Measurements from ENCODE around the gene PDE4D.
"Not testable (repeated sequence)": the region's sequence is repeated elsewhere in the genome, so short reads cannot be mapped to it uniquely, and the experiment has no call there.

PDE4D gene

GRCh38 chr5:58968350-58968749, 925.2 kb downstream of the PDE4D start:
- DNase-seq (ENCODE audit: low spot score), result no peak

- no peak for DNase-seq (ENCODE audit: low spot score)
These were observed 925.8 kb downstream of the PDE4D start for GRCh38 chr5:58967597-58968281.

- DNase-seq (ENCODE audit: low spot score), result no peak
These were observed 927.7 kb downstream of the PDE4D start for GRCh38 chr5:58965677-58966414.

DNA sequence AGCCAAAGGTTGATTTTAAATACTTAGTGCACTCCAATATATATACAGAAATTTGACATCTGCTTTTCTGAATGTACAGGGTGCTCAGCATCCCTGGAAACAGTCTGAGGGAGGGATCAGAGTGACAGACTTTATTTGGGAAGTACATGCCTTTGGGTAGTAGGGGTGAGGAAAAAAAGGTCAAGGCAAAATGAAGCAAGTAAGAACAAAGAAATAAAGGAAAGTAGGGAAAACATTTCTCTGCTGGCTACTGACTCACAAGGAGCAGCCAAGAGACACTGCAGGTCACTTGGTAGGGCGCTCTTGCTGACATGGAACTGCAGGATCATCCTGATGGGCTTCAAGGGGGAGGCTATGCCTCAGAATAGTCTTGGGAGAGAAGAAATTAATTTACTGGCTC, 929.7 kb downstream of the PDE4D start:
- DNase-seq (ENCODE audit: low spot score), result no peak

DNA sequence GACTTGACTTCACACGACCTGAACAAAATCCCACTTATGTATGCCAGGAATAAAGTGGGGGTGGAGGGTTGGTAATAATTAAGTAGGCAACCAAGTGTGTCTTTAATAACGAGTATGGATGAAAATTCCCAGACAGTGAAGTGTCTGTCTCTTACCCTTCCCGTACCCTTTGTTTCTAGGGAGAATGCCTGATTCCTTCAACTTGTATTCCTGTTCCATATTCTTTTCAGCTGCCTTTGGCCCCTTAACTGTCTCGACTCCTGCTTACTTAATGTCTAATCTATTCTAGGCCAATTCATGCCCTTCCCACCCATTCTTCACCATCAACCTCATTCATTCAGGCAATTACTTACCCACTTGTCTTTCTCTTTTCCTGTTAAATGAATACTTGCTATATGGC, 930.2 kb downstream of the PDE4D start:
- DNase-seq (ENCODE audit: low spot score), result no peak

DNA sequence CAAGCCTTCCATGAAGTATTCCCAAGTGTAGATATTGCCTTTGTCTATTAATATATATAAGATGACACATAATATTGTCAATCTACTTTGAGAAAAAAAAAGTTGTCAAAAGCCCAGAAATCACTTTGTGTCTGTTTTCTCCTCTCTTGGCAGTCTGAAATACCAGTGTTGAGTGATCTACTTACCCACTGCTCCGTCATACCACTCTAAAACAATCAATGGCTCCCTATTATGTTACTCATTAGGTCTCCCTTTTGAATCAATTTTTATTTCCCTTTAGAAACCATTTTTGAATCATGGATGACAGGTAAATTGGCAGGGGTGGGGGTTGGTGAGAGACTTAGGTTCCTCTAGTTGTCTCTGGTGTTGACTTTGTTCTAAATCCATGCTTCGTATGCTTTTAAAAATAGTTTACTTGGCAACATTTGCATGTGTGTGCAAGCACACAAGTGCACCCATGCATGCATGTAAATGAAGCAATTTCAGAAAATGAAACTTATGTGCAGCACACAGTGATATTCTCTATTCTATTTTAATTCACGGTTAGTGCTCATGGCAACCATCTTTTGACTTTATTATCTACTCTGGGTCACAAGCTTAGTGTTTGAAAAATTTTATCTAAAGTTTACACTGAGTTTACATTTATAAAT, 931.8 kb downstream of the PDE4D start:
- no peak for DNase-seq (ENCODE audit: low spot score)

DNA sequence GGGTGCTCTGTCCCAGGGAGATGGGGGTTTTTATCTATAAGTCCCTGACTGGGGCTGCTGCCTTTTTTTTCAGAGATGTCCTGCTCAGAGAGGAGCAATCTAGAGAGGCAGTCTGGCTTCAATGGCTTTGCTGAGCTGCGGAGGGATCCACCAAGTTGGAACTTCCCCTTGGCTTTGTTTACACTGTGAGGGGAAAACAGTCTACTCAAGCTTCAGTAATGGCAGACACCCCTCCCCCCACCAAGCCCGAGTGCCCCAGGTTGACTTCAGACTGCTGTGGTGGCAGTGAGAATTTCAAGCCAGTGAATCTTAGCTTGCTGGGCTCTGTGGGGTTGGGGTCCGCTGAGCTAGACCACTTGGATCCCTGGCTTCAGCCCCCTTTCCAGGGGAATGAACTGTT, 934.8 kb downstream of the PDE4D start:
- DNase-seq (ENCODE audit: low spot score), result no peak

DNA sequence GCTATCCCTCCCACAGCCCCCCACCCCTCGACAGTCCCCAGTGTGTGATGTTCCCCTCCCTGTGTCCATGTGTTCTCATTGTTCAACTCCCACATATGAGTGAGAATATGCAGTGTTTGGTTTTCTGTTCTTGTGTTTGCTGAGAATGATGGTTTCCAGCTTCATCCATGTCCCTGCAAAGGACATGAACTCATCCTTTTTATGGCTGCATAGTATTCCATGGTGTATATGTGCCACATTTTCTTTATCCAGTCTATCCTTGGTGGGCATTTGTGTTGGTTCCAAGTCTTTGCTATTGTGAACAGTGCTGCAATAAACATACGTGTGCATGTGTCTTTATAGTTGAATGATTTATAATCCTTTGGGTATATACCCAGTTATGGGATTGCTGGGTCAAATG, 940.3 kb downstream of the PDE4D start:
- DNase-seq (ENCODE audit: low spot score), result not testable (repeated sequence)

DNA sequence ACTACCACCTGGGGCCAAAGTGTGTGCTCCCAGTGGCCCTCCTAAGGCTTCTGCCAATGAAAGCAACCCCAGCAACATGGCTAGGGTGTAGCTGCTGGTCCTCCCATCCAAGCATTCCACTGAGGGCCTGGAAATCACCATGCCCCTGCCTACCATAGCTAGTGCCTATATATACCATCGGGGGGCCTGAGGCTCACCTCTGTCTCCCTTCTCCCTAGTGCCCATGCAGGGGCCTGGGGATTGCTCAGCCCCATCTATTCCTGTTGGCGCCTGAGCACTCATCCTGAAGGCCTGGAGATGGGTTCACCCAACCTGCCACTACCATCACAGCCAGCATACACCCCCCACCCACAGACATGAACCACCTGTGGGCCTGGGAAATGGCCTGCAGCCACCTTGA, 943.3 kb downstream of the PDE4D start:
- DNase-seq (ENCODE audit: low spot score), result no peak

DNA sequence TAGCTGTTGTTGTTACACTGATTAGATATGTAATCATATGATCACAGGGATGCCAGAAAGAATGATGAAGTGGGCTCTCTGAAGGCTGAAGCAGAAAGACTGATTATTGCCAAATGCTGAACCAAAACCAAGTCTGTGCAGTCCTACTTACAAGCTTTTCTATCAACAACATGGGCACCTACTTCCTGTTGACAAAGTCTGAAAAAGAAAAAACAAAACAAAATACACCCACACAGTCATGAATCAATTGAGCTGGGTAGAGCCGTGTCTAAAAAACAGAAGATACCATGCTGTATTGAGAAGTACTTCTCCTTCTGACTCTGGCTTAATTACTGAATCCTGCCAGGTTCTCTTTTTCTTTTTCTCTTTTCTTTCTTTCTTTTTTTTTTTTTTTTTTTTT, 947.3 kb downstream of the PDE4D start:
- no peak for DNase-seq (ENCODE audit: low spot score)

DNA sequence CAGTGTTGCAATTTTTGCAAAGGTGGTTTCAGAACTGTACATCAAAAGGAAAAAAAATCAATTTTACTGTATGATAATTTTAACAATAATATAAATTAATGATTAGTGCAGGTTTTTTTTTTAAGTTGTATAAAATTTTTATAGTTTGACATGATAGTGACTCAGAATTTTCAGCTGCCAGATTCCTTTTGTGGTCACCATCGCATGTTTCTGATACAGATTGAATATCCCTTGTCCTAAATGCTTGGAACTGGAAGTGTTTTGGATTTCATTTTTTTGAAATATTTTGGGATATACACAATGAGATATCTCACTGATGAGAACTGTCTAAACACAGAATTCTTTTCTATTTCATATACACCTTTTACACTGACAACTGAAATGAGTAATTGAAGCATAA, 949.3 kb downstream of the PDE4D start:
- DNase-seq (ENCODE audit: low spot score), result no peak

DNA sequence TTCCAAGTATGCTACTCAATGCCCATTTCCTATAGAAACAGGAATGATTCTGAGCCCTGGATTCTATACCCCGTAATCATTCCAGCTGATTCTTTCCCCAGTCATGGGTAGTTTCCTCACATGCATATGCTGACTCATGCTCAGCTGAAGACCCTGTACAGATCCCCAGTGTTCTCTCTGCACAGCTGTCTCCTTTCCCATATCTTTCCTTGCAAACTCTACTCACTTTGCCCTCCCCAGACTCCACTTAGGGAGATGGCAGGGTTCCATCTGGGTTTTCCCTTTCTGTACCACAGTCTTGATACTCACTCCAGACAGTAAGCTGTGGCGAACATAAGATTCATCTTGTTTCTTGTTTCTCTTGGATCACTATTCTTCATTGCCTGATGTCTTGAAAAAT, 953.1 kb downstream of the PDE4D start:
- DNase-seq (ENCODE audit: low spot score), result no peak

DNA sequence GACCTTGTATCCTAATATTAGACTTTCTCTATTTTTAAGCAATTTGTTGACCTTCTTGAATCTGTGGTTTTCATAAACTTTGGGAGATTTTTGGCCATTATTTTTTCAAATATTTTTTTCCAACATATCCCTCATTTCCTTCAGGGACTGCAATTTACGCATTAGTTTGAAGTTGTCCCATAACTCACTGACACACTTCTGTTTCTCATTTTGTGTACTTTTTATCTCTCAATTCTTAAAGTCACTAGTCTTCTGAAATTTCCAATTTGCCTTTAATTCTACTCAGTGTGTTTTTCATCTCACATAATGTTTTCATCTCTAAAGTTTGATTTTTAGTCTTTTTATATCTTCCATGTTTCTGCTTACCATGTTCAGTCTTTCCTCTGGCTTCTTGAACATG, 953.9 kb downstream of the PDE4D start:
- DNase-seq (ENCODE audit: low spot score), result no peak

GRCh38 chr5:58938563-58939424, 954.7 kb downstream of the PDE4D start:
- DNase-seq (ENCODE audit: low spot score), result no peak

GRCh38 chr5:58937031-58937681, 956.4 kb downstream of the PDE4D start:
- DNase-seq (ENCODE audit: low spot score), result no peak

GRCh38 chr5:58934629-58935097, 958.9 kb downstream of the PDE4D start:
- no peak for DNase-seq (ENCODE audit: low spot score)

DNA sequence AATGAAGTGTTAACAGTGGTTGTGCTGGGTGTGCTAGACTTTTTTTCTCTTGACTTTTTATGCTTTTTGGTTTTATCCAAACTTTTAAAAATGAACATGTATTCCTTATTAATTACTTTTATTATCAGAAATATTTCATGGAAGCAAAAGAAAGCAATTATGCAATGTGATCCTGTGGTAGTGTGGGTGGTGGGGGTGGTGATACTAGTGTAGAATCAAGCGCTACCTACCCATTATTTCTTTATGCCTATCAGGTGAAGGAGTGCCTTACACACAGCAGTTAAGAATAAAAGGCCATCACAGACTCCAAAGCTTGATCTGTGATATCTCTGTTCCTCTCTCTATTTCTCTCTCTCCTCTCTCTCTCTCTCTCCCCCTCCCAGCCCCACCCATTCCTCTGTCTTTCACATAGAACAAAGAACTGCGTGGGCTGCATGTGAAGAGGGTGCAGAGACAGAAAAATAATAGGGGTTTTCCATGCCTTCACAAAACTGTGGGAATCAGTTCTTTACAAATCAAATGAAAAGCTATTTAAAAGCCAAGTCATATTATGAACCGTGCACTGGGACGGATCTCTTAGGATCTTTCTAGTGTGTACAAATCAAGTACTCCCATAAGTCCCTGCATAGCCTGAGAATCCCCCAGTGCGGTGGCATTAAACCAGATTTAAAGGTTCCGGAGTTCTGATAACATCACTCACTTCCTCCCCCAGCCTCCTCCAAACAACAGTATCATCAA, 959.5 kb downstream of the PDE4D start:
- DNase-seq (ENCODE audit: low spot score), result no peak

DNA sequence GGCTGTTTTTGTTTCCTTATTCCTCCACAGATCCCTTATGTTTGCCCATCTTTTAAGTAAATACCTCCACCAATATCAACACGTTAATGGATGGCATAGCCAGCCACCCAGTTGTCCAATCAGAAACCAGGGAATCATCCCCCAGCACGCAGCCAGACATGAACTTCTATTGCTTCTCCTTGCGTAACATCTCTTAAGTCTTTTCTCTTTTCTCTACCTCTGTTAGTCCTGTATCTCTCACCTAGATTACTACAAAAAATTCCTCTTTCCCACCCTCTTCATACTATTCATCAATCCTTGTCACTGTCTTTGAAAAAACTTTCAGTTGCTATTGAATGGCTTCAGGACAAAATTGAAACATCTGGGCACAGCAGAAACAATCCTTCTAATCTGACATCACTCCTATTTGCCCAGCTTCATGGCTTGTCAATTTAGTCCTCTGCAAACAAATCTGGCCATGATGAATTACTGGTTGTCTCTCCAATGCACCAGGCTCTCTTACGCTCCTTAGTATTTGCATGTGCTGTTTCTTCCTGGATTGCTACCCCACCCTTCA, 961.4 kb downstream of the PDE4D start:
- DNase-seq (ENCODE audit: low spot score), result no peak

DNA sequence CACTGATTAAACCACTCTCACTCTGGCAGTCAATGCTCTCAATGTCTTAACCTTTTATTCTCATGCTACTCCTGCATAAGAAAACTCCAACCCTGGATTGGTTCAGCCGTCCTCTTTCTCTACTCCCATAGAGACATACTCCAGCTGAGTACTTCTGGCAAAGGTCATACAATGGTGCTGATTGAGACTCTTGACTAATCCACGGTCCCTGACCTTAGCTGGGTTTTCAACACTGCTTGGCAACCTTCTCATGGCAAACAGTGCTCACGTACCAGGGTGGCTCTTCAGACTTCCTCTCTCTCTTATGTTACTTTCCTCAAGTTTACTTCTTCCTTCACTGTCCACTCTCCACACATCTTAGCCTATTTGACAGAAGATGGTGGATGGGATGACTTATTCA, 963.0 kb downstream of the PDE4D start:
- DNase-seq (ENCODE audit: low spot score), result no peak

DNA sequence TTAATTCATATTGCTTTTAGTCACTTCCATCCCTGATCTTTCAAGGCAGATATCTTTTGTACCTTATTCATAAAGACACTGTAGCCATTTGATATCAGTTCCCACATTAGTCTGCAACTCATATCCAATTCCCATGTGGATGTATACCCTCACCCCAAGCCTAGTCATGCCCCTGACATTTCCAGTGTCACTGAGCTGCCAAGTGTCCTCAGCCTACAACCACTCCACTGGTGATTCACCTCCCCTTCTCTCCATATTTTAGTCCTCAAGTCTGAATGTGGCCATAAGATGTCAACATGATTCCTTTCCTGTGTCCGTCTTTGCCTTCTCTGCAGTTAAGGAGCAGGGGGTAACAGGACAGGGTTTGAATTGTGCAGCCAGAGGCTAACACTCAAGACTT, 963.8 kb downstream of the PDE4D start:
- DNase-seq (ENCODE audit: low spot score), result no peak

- DNase-seq (ENCODE audit: low spot score), result no peak
These were observed 965.6 kb downstream of the PDE4D start for GRCh38 chr5:58927938-58928337.
